ENCODE data around the gene SLC15A4.
A peak's percentile ranks its signal among the peaks of the same experiment; 100 is the strongest.

Gene SLC15A4

GRCh38 chr12:128829861-128830504 is 6.2 kb upstream of the SLC15A4 start:
- H3K4me1 Mint-ChIP-seq, result peaks cover 17% of the 10 kb centered on the region
- H3K4me3 Mint-ChIP-seq, result peak overlapping the region; percentile 67
- ATAC-seq (ENCODE audit: low read depth) (peak; percentile 84), DNase-seq (ENCODE audit: low spot score in 2 of 2) (peak; percentile 59 to 76)
- H3K27ac Mint-ChIP-seq, result peak overlapping the region; percentile 92
- H3K36me3 Mint-ChIP-seq, result no peaks in the 10 kb centered on the region
- H3K9me3 Mint-ChIP-seq, result no peaks in the 10 kb centered on the region
- no peaks in the 10 kb centered on the region for H3K27me3 Mint-ChIP-seq

- peaks cover 17% of the 10 kb centered on the region for H3K4me1 Mint-ChIP-seq
- no peaks in the 10 kb centered on the region for H3K9me3 Mint-ChIP-seq
- ATAC-seq (ENCODE audit: low read depth), result no peak
- no peaks in the 10 kb centered on the region for H3K36me3 Mint-ChIP-seq
- H3K27me3 Mint-ChIP-seq, result no peaks in the 10 kb centered on the region
- no peak overlapping the region for H3K4me3 Mint-ChIP-seq
- no peak for DNase-seq (ENCODE audit: low spot score in 2 of 2)
- no peak overlapping the region for H3K27ac Mint-ChIP-seq
These were observed 4.0 kb upstream of the SLC15A4 start for GRCh38 chr12:128827724-128828123.

DNA sequence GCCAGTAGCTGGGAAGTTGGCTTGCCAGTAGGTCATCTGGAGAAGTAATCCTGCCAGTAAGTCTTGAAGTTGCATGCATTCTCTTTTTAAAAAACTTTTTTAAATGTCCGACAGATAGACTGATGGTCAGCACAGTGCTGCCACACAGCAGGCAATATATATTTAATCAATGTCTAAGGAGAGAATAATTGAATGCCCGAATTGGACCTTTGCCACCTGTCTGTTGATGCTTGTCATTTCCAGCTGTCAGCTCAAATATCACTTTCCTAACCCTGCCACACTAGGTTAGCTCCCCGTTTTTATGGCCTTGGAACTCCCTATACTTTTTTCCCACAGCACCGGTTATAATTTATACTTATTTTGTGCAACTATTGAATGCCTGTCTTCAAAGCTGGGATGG is 2.1 kb upstream of the SLC15A4 start:
- no peaks in the 10 kb centered on the region for H3K9me3 Mint-ChIP-seq
- no peaks in the 10 kb centered on the region for H3K27me3 Mint-ChIP-seq
- peaks cover 29% of the 10 kb centered on the region for H3K4me1 Mint-ChIP-seq
- no peak overlapping the region for H3K4me3 Mint-ChIP-seq
- ATAC-seq (ENCODE audit: low read depth) (no peak), DNase-seq (ENCODE audit: low spot score in 2 of 2) (no peak)
- no peaks in the 10 kb centered on the region for H3K36me3 Mint-ChIP-seq
- H3K27ac Mint-ChIP-seq, result no peak overlapping the region

DNA sequence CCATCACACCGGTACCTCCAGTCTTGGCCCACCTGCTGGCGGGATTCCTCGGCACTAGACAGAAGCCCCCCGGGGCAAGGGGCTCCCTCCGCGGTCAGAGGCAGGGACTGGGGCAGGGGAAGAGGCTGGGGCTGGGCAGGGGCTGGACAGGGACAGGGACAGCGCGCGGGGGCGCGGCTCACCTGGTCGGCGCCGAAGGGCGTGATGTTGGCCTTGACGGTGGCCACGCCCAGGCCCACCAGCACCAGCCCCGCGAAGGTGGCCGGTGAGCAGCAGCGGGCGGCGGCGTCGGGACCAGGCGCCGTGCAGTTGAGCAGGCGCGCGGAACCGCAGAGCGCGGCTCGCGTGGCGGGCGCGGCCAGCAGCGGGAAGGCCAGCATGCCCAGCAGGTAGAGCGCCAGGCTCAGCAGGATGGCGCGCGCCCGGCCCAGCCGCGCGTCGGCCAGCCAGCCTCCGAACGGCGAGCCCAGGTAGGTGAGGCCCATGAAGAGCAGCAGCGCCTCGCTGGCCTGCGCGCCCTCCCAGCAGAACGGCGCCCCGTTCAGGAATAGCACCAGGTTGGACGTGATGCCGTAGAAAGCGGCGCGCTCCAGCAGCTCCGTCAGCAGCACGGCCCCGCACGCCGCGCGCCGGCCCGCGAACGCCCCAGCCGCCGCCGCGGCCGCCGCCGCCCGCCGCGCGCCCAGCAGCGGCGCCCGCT is 392 bp downstream of the SLC15A4 start:
- Mint-ChIP-seq H3K4me3 (peak overlapping the region; percentile 87), H3K27ac (peak overlapping the region; percentile 85), H3K9me3 (no peaks in the 10 kb centered on the region), H3K27me3 (no peaks in the 10 kb centered on the region), H3K36me3 (peaks cover 2% of the 10 kb centered on the region), H3K4me1 (peaks cover 31% of the 10 kb centered on the region)
- DNase-seq (ENCODE audit: low spot score in 2 of 2), result peak in 1 of 2 donors; percentile 54
- peak; percentile 2 for ATAC-seq (ENCODE audit: low read depth)

- DNase-seq (ENCODE audit: low spot score in 2 of 2), result peak; percentile 56 to 66
- ATAC-seq (ENCODE audit: low read depth), result peak; percentile 71
- H3K9me3 Mint-ChIP-seq, result no peaks in the 10 kb centered on the region
- peak overlapping the region; percentile 92 for H3K27ac Mint-ChIP-seq
- no peaks in the 10 kb centered on the region for H3K27me3 Mint-ChIP-seq
- H3K4me1 Mint-ChIP-seq, result peaks cover 50% of the 10 kb centered on the region
- H3K4me3 Mint-ChIP-seq, result peak overlapping the region; percentile 64
- H3K36me3 Mint-ChIP-seq, result peaks cover 2% of the 10 kb centered on the region
These were observed 2.9 kb downstream of the SLC15A4 start for GRCh38 chr12:128820723-128821432.

DNA sequence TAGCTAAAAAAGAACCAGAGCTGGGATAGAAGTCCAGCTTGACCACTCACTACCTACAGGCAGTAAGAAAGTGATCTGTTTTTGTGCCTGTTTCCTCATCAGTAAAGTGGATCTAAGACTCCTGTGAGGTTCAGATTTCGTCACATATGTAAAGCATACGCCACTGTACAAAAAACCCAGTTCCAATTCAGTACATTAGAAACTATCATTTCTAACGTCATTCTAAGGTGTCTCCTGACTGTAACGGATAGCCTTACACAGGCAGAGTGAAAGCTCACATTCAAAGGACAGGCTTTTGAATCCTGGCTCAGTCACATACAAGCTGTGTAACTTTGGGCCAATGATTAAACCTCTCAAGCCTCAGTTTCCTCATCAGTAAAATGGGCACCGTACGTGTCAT is 3.5 kb downstream of the SLC15A4 start:
- no peaks in the 10 kb centered on the region for H3K27me3 Mint-ChIP-seq
- ATAC-seq (ENCODE audit: low read depth), result no peak
- H3K27ac Mint-ChIP-seq, result peak overlapping the region; percentile 92
- no peak for DNase-seq (ENCODE audit: low spot score in 2 of 2)
- H3K9me3 Mint-ChIP-seq, result no peaks in the 10 kb centered on the region
- H3K4me1 Mint-ChIP-seq, result peaks cover 54% of the 10 kb centered on the region
- H3K36me3 Mint-ChIP-seq, result peaks cover 2% of the 10 kb centered on the region
- H3K4me3 Mint-ChIP-seq, result no peak overlapping the region

DNA sequence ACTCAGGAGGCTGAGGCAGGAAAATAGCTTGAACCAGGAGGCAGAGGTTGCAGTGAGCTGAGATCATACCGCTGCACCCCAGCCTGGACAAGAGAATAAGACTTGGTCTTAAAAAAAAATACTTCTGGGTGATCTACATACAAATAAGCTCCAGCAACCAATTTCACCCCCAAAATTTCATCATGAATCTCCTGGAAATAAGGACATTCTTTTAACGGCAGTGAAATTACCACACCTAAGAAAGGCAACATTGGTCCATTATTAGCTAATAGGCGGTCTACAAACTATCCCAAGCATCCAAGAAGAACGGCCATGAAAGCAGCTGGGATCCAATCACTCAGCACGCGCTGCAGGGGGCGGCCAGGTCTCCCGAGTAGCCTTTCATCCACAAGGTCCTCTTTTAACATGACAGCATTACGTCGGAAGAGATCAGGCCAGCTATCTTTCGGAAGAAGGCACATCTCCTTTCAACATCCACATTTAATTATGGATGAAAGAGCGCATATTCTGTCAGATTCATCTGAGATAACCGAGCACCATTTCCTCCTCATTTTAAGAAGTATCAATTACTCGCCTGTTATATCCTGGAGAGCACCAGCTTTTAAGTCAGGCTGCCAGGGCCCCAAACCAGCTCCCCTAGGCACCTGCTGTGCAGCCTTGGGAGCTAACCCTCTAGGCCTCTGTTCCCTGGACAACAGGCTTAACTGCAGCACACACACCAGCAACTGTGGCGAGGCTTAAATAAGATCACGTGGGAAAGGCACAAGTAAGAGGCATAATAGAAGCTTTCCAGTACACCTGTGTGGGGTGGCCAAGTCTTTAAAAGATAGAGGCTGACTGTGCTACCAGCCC is 4.2 kb downstream of the SLC15A4 start:
- no peak for DNase-seq (ENCODE audit: low spot score in 2 of 2)
- H3K4me1 Mint-ChIP-seq, result peaks cover 59% of the 10 kb centered on the region
- no peaks in the 10 kb centered on the region for H3K27me3 Mint-ChIP-seq
- H3K27ac Mint-ChIP-seq, result peak overlapping the region; percentile 92
- peaks cover 4% of the 10 kb centered on the region for H3K36me3 Mint-ChIP-seq
- no peak for ATAC-seq (ENCODE audit: low read depth)
- no peak overlapping the region for H3K4me3 Mint-ChIP-seq
- no peaks in the 10 kb centered on the region for H3K9me3 Mint-ChIP-seq

- peaks cover 64% of the 10 kb centered on the region for H3K4me1 Mint-ChIP-seq
- H3K4me3 Mint-ChIP-seq, result peak overlapping the region; percentile 62
- no peaks in the 10 kb centered on the region for H3K9me3 Mint-ChIP-seq
- ATAC-seq (ENCODE audit: low read depth), result peak; percentile 25
- no peak for DNase-seq (ENCODE audit: low spot score in 2 of 2)
- H3K27ac Mint-ChIP-seq, result peak overlapping the region; percentile 92
- peaks cover 10% of the 10 kb centered on the region for H3K36me3 Mint-ChIP-seq
- H3K27me3 Mint-ChIP-seq, result no peaks in the 10 kb centered on the region
These were observed 5.4 kb downstream of the SLC15A4 start for GRCh38 chr12:128818065-128819022.

DNA sequence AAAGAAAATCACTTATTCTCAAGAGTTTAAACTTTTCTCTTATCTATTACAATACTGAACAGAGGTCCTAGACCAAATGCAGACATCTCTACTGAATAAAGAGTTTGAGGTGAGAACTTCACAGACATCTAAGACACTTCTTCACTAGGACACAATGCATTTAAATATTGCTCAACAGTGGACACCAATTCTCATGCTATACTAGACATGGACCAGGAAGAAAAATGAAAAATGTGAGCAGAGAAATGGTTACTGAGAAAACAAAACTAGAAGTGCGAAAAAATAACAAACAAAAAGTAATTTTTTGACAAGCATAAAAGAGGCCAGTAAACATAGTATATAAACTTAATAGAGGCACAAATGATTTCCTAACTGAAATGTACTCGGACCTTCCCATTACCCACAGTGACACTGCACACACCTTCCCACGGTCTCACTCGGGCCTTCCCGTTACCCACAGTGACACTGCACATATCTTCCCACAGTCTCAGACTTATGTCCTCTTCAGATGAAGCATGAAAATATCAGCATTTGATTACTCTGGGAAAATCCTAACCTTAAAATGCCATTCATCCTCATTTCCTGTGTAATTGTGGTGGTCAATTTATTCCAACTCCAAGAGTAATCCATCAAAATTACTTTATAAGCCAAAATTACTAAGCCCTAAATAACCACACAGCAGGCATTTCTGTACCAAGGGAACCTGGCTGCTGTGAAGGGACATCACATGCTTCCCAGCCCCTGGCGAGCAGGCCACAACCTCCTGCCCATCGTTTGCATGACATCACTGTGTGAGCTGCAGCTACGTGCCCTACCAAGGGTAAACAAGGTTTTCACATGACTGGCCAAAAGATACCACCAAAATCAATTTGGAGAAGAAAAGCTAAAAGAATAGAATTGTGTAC is 6.4 kb downstream of the SLC15A4 start:
- Mint-ChIP-seq H3K4me1 (peaks cover 66% of the 10 kb centered on the region), H3K9me3 (no peaks in the 10 kb centered on the region), H3K27me3 (no peaks in the 10 kb centered on the region), H3K4me3 (peak overlapping the region; percentile 62), H3K36me3 (peaks cover 12% of the 10 kb centered on the region), H3K27ac (peak overlapping the region; percentile 92)
- DNase-seq (ENCODE audit: low spot score in 2 of 2) (no peak), ATAC-seq (ENCODE audit: low read depth) (peak; percentile 40)

DNA sequence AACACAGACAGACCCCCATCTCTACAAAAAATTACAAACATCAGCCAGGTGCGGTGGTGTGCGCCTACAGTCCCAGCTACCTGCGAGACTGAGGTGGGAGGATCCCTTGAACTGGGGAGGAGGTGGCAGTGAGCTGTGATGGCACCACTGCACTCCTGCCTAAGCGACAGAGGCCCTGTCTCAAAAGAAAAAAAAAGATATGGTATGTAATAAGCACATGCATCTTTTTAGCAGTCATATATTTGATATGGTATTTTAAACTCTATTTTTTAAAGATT is 7.2 kb downstream of the SLC15A4 start:
- Mint-ChIP-seq H3K9me3 (no peaks in the 10 kb centered on the region), H3K27ac (peak overlapping the region; percentile 89), H3K4me1 (peaks cover 64% of the 10 kb centered on the region), H3K4me3 (peak overlapping the region; percentile 43), H3K27me3 (no peaks in the 10 kb centered on the region), H3K36me3 (peaks cover 12% of the 10 kb centered on the region)
- DNase-seq (ENCODE audit: low spot score in 2 of 2) (no peak), ATAC-seq (ENCODE audit: low read depth) (no peak)

DNA sequence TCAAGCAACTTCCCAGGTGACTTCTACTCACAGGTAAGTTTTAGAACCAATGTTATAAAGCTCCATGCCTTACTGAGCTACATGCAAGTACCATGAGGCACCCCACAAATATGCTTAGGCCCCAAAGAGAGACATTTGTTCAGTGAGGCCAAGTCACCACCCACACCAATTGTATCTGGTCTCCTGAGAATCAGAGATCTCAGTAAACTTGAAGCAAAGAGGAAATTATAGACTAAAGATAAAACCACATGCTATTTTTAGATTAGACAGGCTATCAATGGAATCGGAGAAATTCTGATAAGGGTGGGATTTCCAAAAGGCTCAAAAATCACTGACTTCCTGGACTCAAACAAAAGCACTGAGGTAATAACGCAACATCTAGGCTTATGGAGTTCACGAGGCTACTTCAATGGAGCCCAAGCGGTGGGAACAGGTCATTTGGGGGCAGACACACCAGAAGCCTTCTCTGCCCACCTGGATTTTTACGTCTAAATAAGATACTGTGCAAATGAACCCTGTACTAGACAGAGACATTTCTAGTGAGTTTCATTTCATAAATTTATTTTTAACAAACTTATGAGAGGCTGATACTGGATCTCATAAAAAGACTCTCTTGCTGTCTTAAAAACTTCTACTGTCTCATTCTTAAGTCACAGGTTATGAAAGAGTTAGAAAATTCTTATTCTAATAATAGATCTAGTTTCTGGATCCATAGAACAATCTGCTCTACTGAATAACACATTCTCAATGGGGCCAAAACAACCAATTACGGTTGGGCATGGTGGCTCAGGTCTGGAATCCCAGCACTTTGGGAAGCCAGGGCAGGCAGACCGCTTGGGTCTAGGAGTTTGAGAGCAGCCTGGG is 7.7 kb downstream of the SLC15A4 start:
- Mint-ChIP-seq H3K4me3 (peak overlapping the region; percentile 56), H3K27me3 (no peaks in the 10 kb centered on the region), H3K4me1 (peaks cover 59% of the 10 kb centered on the region), H3K36me3 (peaks cover 12% of the 10 kb centered on the region), H3K27ac (peak overlapping the region; percentile 89), H3K9me3 (no peaks in the 10 kb centered on the region)
- no peak for DNase-seq (ENCODE audit: low spot score in 2 of 2)
- no peak for ATAC-seq (ENCODE audit: low read depth)

Measured in memory B cell (primary cell).